Mucosa of descending colon (tissue), 3 donors: ENCODE measurements around the gene POU3F3. TPM values are rescaled to one million over a fixed set of nuclear protein-coding genes. Genes with fewer than 3 reads are reported as not detected.
A peak's percentile ranks its signal among the peaks of the same experiment; 100 is the strongest.

Experiments
- ATAC-seq: fragments of 200-7000 bp; cut with Tn5 transposase; one replicate; pipeline ENCODE4 v1.9.1; 2020; ENCODE audit warnings: mild to moderate bottlenecking, moderate library complexity
- DNase-seq, 3 donors: peaks; one replicate each; pipeline ENCODE4 v3.0.0-alpha.2; 2020
- H3K36me3 ChIP-seq: fragments of 200-600 bp; one replicate; pipeline ENCODE4 v1.8.0; 2021; ENCODE audit warnings: low read depth, mild to moderate bottlenecking
- H3K4me1 ChIP-seq: fragments of 200-600 bp; one replicate; pipeline ENCODE4 v1.8.0; 2021; ENCODE audit warnings: low read depth, mild to moderate bottlenecking
- H3K4me3 ChIP-seq: fragments of 200-600 bp; one replicate; pipeline ENCODE4 v1.8.0; 2021; ENCODE audit warnings: mild to moderate bottlenecking
- H3K9me3 ChIP-seq: fragments of 200-600 bp; one replicate; pipeline ENCODE4 v1.8.0; 2021; ENCODE audit warnings: mild to moderate bottlenecking
- CTCF ChIP-seq: fragments of 200-600 bp; IDR thresholded peaks from one replicate; pipeline ENCODE4 v1.8.0; 2022; ENCODE audit warnings: antibody characterized with exemption, mild to moderate bottlenecking
- intact Hi-C, 2 donors: fragments of 100-400 bp; cut with DNase I in 1 of 2; cut with micrococcal nuclease in 1 of 2; formaldehyde crosslinking; loops; one replicate each; pipeline versions ENCODE4 v1.11.0 to v1.11.1; 2022; cut with DNase I, micrococcal nuclease
- total RNA-seq, 3 donors: library from RNA; stranded (reverse); fragmentation: NEBNext Ultra II Directional in 2 of 3; extraction: Animal tissue kit (Norgen Biotek cat#: 25700) in 2 of 3; gene quantifications; one replicate each; pipeline versions ENCODE4 v1.2.1 to v1.2.4, GENCODE V29; 2021 to 2023
- donor health status: DM: no; HTN: no; CAD: no; lungs with moderate emphysema.
- donor health status: DM: no; HTN: no; CAD: no.
- donor health status: DM: no; HTN: yes; CAD: no.

POU3F3 gene
- total RNA-seq, 3 donors from 2014 or later = 0.12 to 1.4 (median 0.14) TPM

DNA sequence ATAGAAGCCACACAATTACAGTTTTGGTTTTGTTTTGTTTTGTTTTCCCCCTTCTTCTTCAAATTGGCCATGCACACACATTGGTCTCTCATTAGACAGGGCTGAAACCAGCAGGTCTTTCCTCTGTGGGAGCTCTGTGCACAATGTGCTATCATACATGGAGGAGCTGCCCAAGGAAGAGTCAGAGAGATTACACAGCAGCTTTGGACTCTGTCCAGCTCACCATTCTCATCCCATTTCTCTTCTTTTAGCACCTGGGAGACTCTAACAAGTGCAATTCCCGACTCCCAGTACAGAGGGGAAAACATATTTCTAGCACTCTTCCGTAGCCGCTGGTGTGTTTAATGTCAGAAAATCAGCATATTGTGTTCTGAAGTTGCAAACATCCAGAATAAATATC, 29.4 kb downstream of the POU3F3 start:
- H3K9me3 ChIP-seq = no peaks in the 10 kb centered on the region
- H3K36me3 ChIP-seq = no peaks in the 10 kb centered on the region
- intact Hi-C loops = no loop called here
- TF ChIP-seq CTCF = no peak
- H3K4me1 ChIP-seq = no peaks in the 10 kb centered on the region
- H3K4me3 ChIP-seq = no peak overlapping the region
- ATAC-seq (no peak), DNase-seq (no peak)

DNA sequence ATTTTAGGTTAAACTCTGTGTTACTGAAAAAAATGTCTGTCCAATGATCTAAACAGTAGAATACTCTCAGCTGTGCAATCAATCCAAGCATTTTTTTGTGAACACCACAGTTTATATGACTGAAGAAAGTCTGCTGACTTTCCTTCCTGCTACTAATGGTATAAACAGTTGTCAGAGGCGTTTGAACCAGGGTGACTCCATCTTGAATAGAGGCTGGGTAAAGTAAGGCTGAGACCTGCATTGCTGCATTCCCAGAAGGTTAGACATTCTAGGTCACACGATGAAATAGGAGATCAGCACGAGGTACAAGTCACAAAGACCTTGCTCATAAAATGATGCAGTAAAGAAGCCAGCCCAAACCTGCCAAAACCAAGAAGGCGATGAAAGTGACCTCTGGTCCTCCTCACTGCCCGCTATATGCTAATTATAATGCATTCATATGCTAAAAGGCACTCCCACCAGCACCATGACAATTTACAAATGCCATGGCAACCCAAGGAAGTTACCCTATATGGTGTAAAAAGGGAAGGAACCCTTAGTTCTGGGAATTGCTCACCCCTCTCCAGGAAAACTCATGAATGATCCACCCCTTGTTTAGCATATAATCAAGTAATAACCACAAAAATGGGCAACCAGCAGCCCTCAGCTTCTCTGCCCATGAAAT, 31.3 kb downstream of the POU3F3 start:
- ATAC-seq (no peak), DNase-seq (no peak)
- Histone ChIP-seq H3K4me1 (peaks cover 14% of the 10 kb centered on the region), H3K36me3 (no peaks in the 10 kb centered on the region), H3K4me3 (no peak overlapping the region), H3K9me3 (no peaks in the 10 kb centered on the region)
- intact Hi-C loops = no loop called here
- TF ChIP-seq CTCF = no peak

GRCh38 chr2:104887676-104888075, 33.8 kb downstream of the POU3F3 start:
- ATAC-seq (no peak), DNase-seq (no peak)
- Histone ChIP-seq H3K4me1 (peaks cover 16% of the 10 kb centered on the region), H3K4me3 (no peak overlapping the region), H3K9me3 (no peaks in the 10 kb centered on the region), H3K36me3 (no peaks in the 10 kb centered on the region)
- intact Hi-C loops = no loop called here
- TF ChIP-seq CTCF = no peak

GRCh38 chr2:104888489-104889258, 34.8 kb downstream of the POU3F3 start:
- H3K36me3 ChIP-seq = no peaks in the 10 kb centered on the region
- no peak for TF ChIP-seq CTCF
- DNase-seq (no peak), ATAC-seq (no peak)
- peaks cover 16% of the 10 kb centered on the region for H3K4me1 ChIP-seq
- H3K4me3 ChIP-seq = no peak overlapping the region
- intact Hi-C loops = no loop called here
- H3K9me3 ChIP-seq = no peaks in the 10 kb centered on the region

- TF ChIP-seq CTCF = no peak
- intact Hi-C loops = no loop called here
- DNase-seq (peak; percentile 82 to 84 (median 83)), ATAC-seq (peak; percentile 96)
- Histone ChIP-seq H3K36me3 (no peaks in the 10 kb centered on the region), H3K4me1 (peaks cover 16% of the 10 kb centered on the region), H3K9me3 (no peaks in the 10 kb centered on the region), H3K4me3 (no peak overlapping the region)
Measured at GRCh38 chr2:104889291-104889959, 35.5 kb downstream of the POU3F3 start.
